Esophagus squamous epithelium (tissue), 4 donors: ENCODE measurements around the gene SHANK2.

ENCODE experiments used
- POLR2A ChIP-seq, 4 donors: fragments of 450-650 bp; IDR thresholded peaks; one replicate each; pipeline ENCODE4 v1.6.1; 2017; ENCODE audit warnings: antibody characterized with exemption in 4 of 4, mild to moderate bottlenecking in 4 of 4, moderate library complexity in 3 of 4
- TF ChIP-seq, protein P1 (sequence below), 6 experiments: fragments of 450-650 bp in 4 of 6; fragments of 200-600 bp in 2 of 6; sonication (generic) in 2 of 6; IDR thresholded peaks; one replicate each; pipeline ENCODE4 v1.5.1; 2016 to 2019; ENCODE audit warnings: antibody characterized with exemption in 6 of 6, mild to moderate bottlenecking in 4 of 6, moderate library complexity in 4 of 6

DNA sequence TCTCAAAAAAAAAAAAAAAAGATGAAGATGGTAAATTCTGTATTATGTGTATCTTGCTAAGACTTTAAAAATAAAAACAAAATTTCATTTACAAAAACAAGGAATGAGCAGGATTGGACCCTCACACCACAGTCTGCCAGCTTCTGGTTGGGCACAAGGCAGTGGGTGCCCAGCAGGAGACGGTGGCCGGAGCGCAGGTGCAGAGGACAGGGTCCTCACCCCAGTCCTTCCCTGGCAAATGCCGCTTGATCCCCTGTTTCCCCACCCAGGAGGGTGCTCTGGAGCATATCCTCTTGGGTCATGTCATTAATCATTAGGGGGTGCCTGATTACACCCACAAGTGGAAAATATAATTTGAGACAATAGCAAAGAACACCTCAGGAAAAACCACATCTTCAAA lies 31.2 kb downstream of the SHANK2 start:
- TF ChIP-seq, protein P1, sequence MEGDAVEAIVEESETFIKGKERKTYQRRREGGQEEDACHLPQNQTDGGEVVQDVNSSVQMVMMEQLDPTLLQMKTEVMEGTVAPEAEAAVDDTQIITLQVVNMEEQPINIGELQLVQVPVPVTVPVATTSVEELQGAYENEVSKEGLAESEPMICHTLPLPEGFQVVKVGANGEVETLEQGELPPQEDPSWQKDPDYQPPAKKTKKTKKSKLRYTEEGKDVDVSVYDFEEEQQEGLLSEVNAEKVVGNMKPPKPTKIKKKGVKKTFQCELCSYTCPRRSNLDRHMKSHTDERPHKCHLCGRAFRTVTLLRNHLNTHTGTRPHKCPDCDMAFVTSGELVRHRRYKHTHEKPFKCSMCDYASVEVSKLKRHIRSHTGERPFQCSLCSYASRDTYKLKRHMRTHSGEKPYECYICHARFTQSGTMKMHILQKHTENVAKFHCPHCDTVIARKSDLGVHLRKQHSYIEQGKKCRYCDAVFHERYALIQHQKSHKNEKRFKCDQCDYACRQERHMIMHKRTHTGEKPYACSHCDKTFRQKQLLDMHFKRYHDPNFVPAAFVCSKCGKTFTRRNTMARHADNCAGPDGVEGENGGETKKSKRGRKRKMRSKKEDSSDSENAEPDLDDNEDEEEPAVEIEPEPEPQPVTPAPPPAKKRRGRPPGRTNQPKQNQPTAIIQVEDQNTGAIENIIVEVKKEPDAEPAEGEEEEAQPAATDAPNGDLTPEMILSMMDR (IDR thresholded peaks at IDR 0.05) = no peak
- no peak for TF ChIP-seq POLR2A (IDR thresholded peaks at IDR 0.05)
